Effector CD8-positive, alpha-beta T cell (primary cell): ENCODE data around the gene IARS1.

Source experiments
- DNase-seq: peaks from one replicate; lab custom pipeline; 2025; lab: John Stamatoyannopoulos, UW
- total RNA-seq, 4 experiments: gene quantifications; one replicate each; lab custom pipeline; 2026; lab: John Stamatoyannopoulos, UW

Gene IARS1
- total RNA-seq, result 265 to 818 (median 399) reads per million in 4 experiments

- peak; percentile 99 for DNase-seq
Measured at GRCh38 chr9:92293452-92294296, at the start of gene IARS1. IARS1 (minus strand) TSS chr9:92293697; CDS start chr9:92289419, 4,278 bp downstream.

GRCh38 chr9:92342825-92343488 lies 49.5 kb upstream of the IARS1 start:
- DNase-seq, result no peak

- no peak for DNase-seq
Measured at GRCh38 chr9:92341578-92341977, 48.1 kb upstream of the IARS1 start.

GRCh38 chr9:92333282-92333634 lies 39.8 kb upstream of the IARS1 start:
- no peak for DNase-seq

GRCh38 chr9:92332577-92333281 lies 39.2 kb upstream of the IARS1 start:
- no peak for DNase-seq

GRCh38 chr9:92328225-92328624 lies 34.7 kb upstream of the IARS1 start:
- no peak for DNase-seq

GRCh38 chr9:92327283-92327850 lies 33.9 kb upstream of the IARS1 start:
- DNase-seq, result no peak

GRCh38 chr9:92325991-92326500 lies 32.5 kb upstream of the IARS1 start:
- DNase-seq, result no peak

GRCh38 chr9:92325269-92325990 lies 31.9 kb upstream of the IARS1 start, which contains the start of the genes CENPP and NOL8:
CENPP (plus strand) TSS chr9:92325953.
NOL8 (minus strand) TSS chr9:92325350; CDS start chr9:92324161, 1,189 bp downstream.
- DNase-seq, result peak; percentile 65

GRCh38 chr9:92324889-92325268 lies 31.4 kb upstream of the IARS1 start:
- DNase-seq, result no peak

GRCh38 chr9:92324431-92324830 lies 30.9 kb upstream of the IARS1 start:
- no peak for DNase-seq

- DNase-seq, result no peak
Measured at GRCh38 chr9:92315456-92315855, 22.0 kb upstream of the IARS1 start.

- DNase-seq, result no peak
Measured at GRCh38 chr9:92313624-92314012, 20.1 kb upstream of the IARS1 start.

- DNase-seq, result no peak
Measured at GRCh38 chr9:92312887-92313623, 19.6 kb upstream of the IARS1 start.

- no peak for DNase-seq
Measured at GRCh38 chr9:92310562-92310961, 17.1 kb upstream of the IARS1 start.

- no peak for DNase-seq
Measured at GRCh38 chr9:92308893-92309292, 15.4 kb upstream of the IARS1 start.

GRCh38 chr9:92300936-92301335 lies 7.4 kb upstream of the IARS1 start:
- DNase-seq, result no peak

- no peak for DNase-seq
Measured at GRCh38 chr9:92299116-92299515, 5.6 kb upstream of the IARS1 start.

GRCh38 chr9:92298036-92298435 lies 4.5 kb upstream of the IARS1 start:
- no peak for DNase-seq

GRCh38 chr9:92297611-92298010 lies 4.1 kb upstream of the IARS1 start:
- no peak for DNase-seq

GRCh38 chr9:92295827-92296258 lies 2.3 kb upstream of the IARS1 start:
- DNase-seq, result no peak
